ENCODE measurements around the gene ERC2.

Gene ERC2

DNA sequence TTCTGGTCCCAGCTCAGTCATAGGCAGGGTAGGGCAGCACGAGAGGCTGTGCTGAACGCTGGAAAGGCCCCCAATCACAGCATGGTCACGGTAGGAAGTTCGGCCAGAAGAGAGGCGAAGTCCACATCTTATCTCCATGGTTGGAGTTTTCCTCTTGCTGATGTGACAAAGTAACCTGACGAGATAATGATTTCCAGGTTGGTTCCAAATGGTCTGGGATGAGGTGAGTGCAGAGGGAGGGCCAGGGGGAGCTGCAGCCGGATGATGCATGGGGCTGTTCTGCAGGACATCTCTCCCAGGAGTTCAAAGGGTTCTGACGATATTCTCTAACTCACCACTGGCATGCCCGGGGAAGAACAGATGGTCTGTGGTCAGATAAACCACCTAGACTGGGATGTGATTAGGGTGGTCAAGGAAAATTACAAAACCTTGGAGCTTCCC lies 898.0 kb downstream of the ERC2 start:
- no peak overlapping the region for H3K4me3 ChIP-seq (ENCODE audit: low read length)
- no peak for DNase-seq (ENCODE audit: low read depth)
- peaks cover 40% of the 10 kb centered on the region for H3K27me3 ChIP-seq (replicated peaks; ENCODE audit: control insufficient read depth, insufficient read depth, low read length)
- no peaks in the 10 kb centered on the region for H3K4me1 ChIP-seq (ENCODE audit: control insufficient read depth, insufficient read depth, low read length)
- H3K9ac ChIP-seq (ENCODE audit: low read length), result no peak overlapping the region
- no peaks in the 10 kb centered on the region for H3K9me3 ChIP-seq (ENCODE audit: control insufficient read depth, low read length)
- H3K36me3 ChIP-seq (ENCODE audit: control insufficient read depth, insufficient read depth, low read length, severe bottlenecking), result no peaks in the 10 kb centered on the region

DNA sequence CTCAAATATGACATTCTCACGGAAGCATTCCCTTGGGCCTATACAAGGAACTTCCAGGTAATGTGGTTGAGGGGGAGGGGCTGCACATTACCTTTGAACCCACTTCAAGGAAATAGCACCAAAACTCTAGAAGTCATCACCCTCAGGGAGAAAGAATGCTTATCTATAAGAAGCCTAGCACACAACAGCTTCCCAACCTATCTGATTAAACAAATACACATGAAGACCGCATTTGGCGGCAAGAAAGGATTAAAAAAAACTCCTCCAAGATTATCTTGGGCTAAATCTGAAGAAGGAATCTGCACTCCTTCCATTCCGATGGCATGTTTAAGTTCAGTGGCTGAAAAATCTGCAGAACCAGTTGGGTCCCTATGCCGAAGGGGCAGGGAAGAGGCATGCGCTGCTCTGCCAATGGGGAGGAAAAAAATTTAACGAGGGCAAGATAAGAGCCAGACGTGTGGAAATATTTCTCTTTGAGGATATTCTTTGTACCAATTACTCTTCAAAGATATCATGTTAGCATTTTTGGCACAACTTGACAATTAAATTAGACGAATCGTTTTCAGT lies 899.2 kb downstream of the ERC2 start:
- H3K4me1 ChIP-seq (ENCODE audit: control insufficient read depth, insufficient read depth, low read length), result no peaks in the 10 kb centered on the region
- no peak overlapping the region for H3K4me3 ChIP-seq (ENCODE audit: low read length)
- no peaks in the 10 kb centered on the region for H3K9me3 ChIP-seq (ENCODE audit: control insufficient read depth, low read length)
- no peak overlapping the region for H3K9ac ChIP-seq (ENCODE audit: low read length)
- peaks cover 41% of the 10 kb centered on the region for H3K27me3 ChIP-seq (replicated peaks; ENCODE audit: control insufficient read depth, insufficient read depth, low read length)
- DNase-seq (ENCODE audit: low read depth), result no peak
- H3K36me3 ChIP-seq (ENCODE audit: control insufficient read depth, insufficient read depth, low read length, severe bottlenecking), result no peaks in the 10 kb centered on the region

DNA sequence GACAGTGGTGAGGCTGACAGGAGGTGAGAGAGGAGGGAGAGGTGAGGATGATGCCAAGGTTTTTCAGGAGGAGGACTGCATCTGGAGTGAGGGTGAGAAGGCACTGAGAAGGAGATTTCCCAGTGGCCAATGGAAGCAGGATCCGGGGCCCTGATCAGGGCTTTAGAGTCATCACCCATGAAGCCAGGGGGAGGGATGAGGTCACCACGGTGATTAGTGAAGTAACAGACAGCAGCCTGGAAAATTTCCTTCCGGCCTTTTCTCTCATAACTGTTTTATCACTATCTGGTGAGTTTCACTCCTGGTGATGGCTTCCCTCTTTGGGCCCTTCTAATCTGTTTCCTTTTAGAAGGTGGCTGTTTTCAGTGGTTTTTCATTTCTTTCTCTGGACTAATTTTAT lies 900.7 kb downstream of the ERC2 start:
- H3K4me3 ChIP-seq (ENCODE audit: low read length), result no peak overlapping the region
- no peaks in the 10 kb centered on the region for H3K36me3 ChIP-seq (ENCODE audit: control insufficient read depth, insufficient read depth, low read length, severe bottlenecking)
- H3K9me3 ChIP-seq (ENCODE audit: control insufficient read depth, low read length), result no peaks in the 10 kb centered on the region
- DNase-seq (ENCODE audit: low read depth), result no peak
- no peaks in the 10 kb centered on the region for H3K4me1 ChIP-seq (ENCODE audit: control insufficient read depth, insufficient read depth, low read length)
- peaks cover 45% of the 10 kb centered on the region for H3K27me3 ChIP-seq (replicated peaks; ENCODE audit: control insufficient read depth, insufficient read depth, low read length)
- H3K9ac ChIP-seq (ENCODE audit: low read length), result no peak overlapping the region

DNA sequence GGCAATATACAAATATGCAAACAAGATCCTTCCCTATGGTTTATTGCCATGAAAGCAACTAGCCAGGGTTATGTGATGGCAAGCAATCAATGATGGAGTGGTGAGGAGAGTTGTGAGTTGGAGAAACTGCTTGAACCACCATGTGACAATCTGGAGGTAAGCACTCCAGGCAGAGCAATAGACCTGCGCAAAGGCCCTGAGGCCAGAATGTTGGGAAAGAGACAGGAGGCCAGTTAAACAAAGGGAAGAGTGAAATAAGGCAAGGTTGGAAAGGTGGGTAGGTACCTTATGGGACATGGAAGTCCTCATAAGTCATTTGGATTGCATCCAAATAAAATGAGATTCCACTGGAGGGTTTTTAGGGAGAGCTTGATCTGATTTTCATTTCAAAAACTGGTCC lies 901.1 kb downstream of the ERC2 start:
- no peaks in the 10 kb centered on the region for H3K4me1 ChIP-seq (ENCODE audit: control insufficient read depth, insufficient read depth, low read length)
- H3K9me3 ChIP-seq (ENCODE audit: control insufficient read depth, low read length), result no peaks in the 10 kb centered on the region
- H3K4me3 ChIP-seq (ENCODE audit: low read length), result no peak overlapping the region
- no peak for DNase-seq (ENCODE audit: low read depth)
- no peak overlapping the region for H3K9ac ChIP-seq (ENCODE audit: low read length)
- H3K27me3 ChIP-seq (replicated peaks; ENCODE audit: control insufficient read depth, insufficient read depth, low read length), result peaks cover 40% of the 10 kb centered on the region
- H3K36me3 ChIP-seq (ENCODE audit: control insufficient read depth, insufficient read depth, low read length, severe bottlenecking), result no peaks in the 10 kb centered on the region

DNA sequence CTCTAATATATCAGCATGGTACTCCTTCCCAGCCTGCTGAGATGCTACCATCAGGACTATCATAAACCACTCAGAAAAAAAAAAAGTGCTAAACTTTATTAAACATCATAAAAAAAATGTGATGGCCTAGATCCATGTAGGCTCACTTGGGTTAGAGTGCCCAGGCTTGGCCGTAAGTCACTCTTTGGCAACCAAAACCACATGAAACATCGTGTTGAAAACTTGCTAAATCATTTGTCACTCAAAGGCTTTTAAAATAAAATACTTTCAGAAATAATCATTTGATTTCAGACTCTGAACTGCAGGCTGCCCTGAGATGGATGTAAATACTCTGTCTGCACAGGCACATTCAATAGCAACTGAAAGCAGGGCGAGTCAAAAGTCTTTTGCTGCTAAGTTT lies 902.7 kb downstream of the ERC2 start:
- Histone ChIP-seq H3K4me3 (ENCODE audit: low read length) (no peak overlapping the region), H3K9ac (ENCODE audit: low read length) (no peak overlapping the region), H3K9me3 (ENCODE audit: control insufficient read depth, low read length) (no peaks in the 10 kb centered on the region), H3K36me3 (ENCODE audit: control insufficient read depth, insufficient read depth, low read length, severe bottlenecking) (no peaks in the 10 kb centered on the region), H3K27me3 (replicated peaks; ENCODE audit: control insufficient read depth, insufficient read depth, low read length) (peaks cover 31% of the 10 kb centered on the region), H3K4me1 (ENCODE audit: control insufficient read depth, insufficient read depth, low read length) (no peaks in the 10 kb centered on the region)
- no peak for DNase-seq (ENCODE audit: low read depth)

DNA sequence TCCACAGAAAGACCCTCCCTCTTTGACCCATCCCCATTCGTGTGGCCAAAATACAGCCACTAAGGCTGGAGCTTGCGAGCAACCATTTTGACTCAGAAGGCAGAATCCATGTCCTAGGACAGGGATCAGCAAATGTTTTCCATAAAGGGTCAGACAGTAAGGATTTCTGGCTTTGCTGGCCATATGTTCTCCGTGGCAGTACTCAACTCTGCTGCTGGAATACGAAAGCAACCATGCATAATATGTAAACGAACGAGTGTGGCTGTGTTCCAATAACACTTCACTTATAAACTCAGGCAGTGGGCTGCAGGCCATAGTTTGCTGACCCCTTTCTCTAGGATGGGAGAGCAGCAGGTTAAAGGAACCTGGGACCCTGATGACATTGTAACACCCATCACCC lies 903.5 kb downstream of the ERC2 start:
- Histone ChIP-seq H3K4me3 (ENCODE audit: low read length) (no peak overlapping the region), H3K36me3 (ENCODE audit: control insufficient read depth, insufficient read depth, low read length, severe bottlenecking) (no peaks in the 10 kb centered on the region), H3K4me1 (ENCODE audit: control insufficient read depth, insufficient read depth, low read length) (no peaks in the 10 kb centered on the region), H3K27me3 (replicated peaks; ENCODE audit: control insufficient read depth, insufficient read depth, low read length) (peaks cover 25% of the 10 kb centered on the region), H3K9ac (ENCODE audit: low read length) (no peak overlapping the region), H3K9me3 (ENCODE audit: control insufficient read depth, low read length) (no peaks in the 10 kb centered on the region)
- DNase-seq (ENCODE audit: low read depth), result no peak

DNA sequence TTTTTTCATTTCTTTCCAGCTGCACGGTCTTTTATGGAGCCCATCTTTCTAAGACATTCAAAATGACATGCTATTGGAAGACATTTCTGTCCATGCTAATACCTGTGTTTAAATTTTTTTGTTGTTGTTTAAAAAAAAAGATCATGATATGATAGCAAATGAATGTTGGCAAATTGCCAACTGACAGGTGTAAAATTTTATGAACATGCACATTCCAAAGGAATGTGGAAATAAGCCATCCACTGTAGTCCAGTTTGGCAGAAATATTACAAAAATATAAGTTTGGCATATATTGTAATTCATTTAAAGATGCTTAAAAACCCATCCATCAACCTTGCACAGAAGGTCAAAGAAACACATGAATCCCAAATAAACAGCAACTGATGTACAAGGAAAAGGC lies 905.6 kb downstream of the ERC2 start:
- Histone ChIP-seq H3K4me3 (ENCODE audit: low read length) (no peak overlapping the region), H3K27me3 (replicated peaks; ENCODE audit: control insufficient read depth, insufficient read depth, low read length) (peaks cover 33% of the 10 kb centered on the region), H3K4me1 (ENCODE audit: control insufficient read depth, insufficient read depth, low read length) (no peaks in the 10 kb centered on the region), H3K9me3 (ENCODE audit: control insufficient read depth, low read length) (no peaks in the 10 kb centered on the region), H3K9ac (ENCODE audit: low read length) (no peak overlapping the region), H3K36me3 (ENCODE audit: control insufficient read depth, insufficient read depth, low read length, severe bottlenecking) (no peaks in the 10 kb centered on the region)
- DNase-seq (ENCODE audit: low read depth), result no peak

DNA sequence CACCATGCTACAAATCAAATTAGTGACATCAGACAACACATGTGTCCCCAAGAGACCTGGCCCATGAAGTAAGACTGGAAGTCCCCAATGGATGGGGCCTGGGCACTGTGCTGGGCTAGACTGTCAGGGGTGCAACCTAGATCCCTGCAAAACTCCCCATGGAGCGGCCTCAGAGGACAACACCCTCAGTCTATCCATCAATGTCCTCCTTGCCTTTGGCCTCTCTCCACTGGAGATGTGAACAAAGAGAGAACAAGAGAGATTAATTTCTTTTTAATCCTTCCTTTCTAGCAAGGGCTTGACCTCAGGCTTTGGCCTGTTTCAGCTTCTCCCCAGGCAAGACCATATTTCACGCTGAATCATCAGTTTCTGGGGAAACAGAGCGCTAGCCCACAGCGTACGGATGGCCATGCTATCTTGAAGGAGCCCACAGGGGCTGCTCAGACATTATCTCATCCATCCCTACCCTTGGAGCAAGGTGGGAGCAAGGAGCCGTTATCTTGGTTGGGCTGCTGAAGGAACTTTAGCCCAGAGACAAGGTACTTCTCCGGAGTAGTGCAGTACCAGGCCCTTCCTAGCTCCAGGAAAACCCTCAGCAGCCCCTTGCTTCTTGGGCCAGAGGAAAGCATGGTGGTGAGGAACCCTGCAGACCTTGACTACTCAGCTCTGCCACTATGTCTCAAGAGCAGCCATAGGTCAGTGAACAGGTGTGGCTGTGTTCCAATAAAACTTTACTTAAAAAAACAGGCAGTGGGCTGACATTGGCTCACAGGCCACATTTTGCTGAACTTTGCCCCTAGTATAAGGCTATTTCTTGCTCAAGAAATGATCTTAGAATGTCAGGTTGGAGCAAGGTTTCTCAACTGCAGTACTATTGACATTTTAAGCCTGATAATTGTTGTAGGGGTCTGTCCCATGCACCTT lies 908.5 kb downstream of the ERC2 start:
- Histone ChIP-seq H3K27me3 (replicated peaks; ENCODE audit: control insufficient read depth, insufficient read depth, low read length) (peaks cover 27% of the 10 kb centered on the region), H3K4me1 (ENCODE audit: control insufficient read depth, insufficient read depth, low read length) (peaks cover 8% of the 10 kb centered on the region), H3K36me3 (ENCODE audit: control insufficient read depth, insufficient read depth, low read length, severe bottlenecking) (no peaks in the 10 kb centered on the region), H3K9ac (ENCODE audit: low read length) (no peak overlapping the region), H3K4me3 (ENCODE audit: low read length) (no peak overlapping the region), H3K9me3 (ENCODE audit: control insufficient read depth, low read length) (no peaks in the 10 kb centered on the region)
- no peak for DNase-seq (ENCODE audit: low read depth)

DNA sequence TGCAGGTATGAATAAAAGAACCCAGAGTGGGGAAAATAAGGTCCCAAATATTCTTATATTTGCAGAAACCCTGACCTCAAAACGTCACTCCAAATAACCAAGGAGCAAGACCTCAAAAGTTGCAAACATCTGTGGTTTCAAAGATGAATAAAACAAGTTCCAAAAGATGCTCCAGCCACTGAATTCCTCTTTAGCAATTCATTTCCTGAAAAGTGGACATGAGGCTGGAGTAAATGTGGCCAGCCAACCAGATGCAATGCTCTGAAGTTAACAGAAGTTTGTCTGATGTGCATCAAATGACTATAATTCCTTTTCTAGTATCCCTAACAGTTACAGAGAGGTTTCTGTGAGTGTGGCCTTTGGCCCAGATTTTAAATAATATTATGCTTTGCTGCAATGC lies 910.0 kb downstream of the ERC2 start:
- no peaks in the 10 kb centered on the region for H3K9me3 ChIP-seq (ENCODE audit: control insufficient read depth, low read length)
- H3K9ac ChIP-seq (ENCODE audit: low read length), result no peak overlapping the region
- peak; percentile 7 for DNase-seq (ENCODE audit: low read depth)
- no peak overlapping the region for H3K4me3 ChIP-seq (ENCODE audit: low read length)
- peaks cover 22% of the 10 kb centered on the region for H3K27me3 ChIP-seq (replicated peaks; ENCODE audit: control insufficient read depth, insufficient read depth, low read length)
- H3K4me1 ChIP-seq (ENCODE audit: control insufficient read depth, insufficient read depth, low read length), result peaks cover 8% of the 10 kb centered on the region
- H3K36me3 ChIP-seq (ENCODE audit: control insufficient read depth, insufficient read depth, low read length, severe bottlenecking), result no peaks in the 10 kb centered on the region

DNA sequence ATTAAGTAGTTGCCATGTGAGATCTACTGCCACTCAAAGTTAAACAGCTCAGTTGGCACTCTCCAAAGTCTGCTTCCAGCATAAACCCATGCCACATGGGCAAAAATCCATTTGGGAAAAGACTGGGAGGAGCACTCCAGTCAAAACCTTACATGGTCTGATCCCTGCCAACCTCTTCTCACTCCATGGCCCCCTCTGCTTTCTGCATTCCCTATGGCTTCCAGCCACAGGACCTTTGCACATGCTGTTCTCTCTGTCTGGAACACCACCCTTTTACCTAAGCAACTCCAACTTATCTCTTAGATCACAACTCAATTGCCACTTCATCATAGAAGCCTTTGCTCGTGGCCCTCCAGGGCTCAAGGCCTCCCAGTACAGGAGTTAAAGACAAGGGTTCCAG lies 910.7 kb downstream of the ERC2 start:
- peaks cover 17% of the 10 kb centered on the region for H3K27me3 ChIP-seq (replicated peaks; ENCODE audit: control insufficient read depth, insufficient read depth, low read length)
- no peak overlapping the region for H3K4me3 ChIP-seq (ENCODE audit: low read length)
- DNase-seq (ENCODE audit: low read depth), result no peak
- H3K9me3 ChIP-seq (ENCODE audit: control insufficient read depth, low read length), result no peaks in the 10 kb centered on the region
- no peak overlapping the region for H3K9ac ChIP-seq (ENCODE audit: low read length)
- peaks cover 8% of the 10 kb centered on the region for H3K4me1 ChIP-seq (ENCODE audit: control insufficient read depth, insufficient read depth, low read length)
- no peaks in the 10 kb centered on the region for H3K36me3 ChIP-seq (ENCODE audit: control insufficient read depth, insufficient read depth, low read length, severe bottlenecking)

DNA sequence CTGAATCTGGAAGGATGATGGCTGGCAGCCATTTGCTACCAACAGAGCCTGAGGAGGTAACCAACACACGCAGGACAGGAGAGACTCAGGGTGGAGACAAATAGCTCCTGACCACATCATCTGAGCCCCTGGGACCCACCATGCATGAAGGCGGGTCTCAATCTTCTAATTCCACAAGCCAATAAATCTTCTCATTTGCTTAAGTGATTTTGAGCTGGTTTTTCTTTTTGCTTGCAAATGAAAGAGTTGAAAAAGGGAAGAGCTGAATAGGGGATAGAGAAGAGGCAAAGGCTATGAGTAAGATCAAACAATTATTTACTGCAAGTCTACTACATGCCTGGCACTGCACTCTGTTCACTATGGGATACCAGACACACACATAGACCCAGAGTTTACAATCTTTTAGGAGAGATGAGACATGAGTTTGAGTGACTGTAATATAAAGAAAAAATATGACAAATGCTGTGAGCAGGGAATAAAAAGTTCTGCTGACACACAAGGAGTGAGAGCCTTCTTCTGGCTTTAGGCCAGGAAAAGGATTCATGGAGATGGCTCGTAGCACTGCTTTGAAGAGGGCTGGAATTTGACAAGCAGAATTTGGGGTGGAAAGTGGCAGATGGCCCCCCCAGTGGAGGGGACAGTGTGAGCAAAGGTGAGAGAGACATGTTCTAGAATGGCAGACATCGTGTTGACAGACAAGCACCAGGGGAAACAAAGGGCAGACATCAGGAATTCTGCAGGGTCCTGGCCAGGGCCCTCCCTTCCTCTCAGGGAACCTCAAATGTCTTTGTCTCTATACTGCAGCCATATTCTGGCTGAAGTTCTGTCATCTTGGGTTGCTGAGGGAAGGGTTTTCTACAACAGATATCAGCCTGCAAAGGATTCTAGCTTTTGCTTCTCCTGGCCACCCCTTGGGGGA lies 911.4 kb downstream of the ERC2 start:
- Histone ChIP-seq H3K9ac (ENCODE audit: low read length) (no peak overlapping the region), H3K4me1 (ENCODE audit: control insufficient read depth, insufficient read depth, low read length) (peaks cover 8% of the 10 kb centered on the region), H3K9me3 (ENCODE audit: control insufficient read depth, low read length) (no peaks in the 10 kb centered on the region), H3K36me3 (ENCODE audit: control insufficient read depth, insufficient read depth, low read length, severe bottlenecking) (no peaks in the 10 kb centered on the region), H3K4me3 (ENCODE audit: low read length) (no peak overlapping the region), H3K27me3 (replicated peaks; ENCODE audit: control insufficient read depth, insufficient read depth, low read length) (peaks cover 17% of the 10 kb centered on the region)
- peak; percentile 12 for DNase-seq (ENCODE audit: low read depth)

Measured in adipocyte (in vitro differentiated cells).